ENCODE measurements around the gene PAGR1. TPM values are rescaled to one million over a fixed set of nuclear protein-coding genes. Genes with fewer than 3 reads are reported as not detected.
"Not testable (repeated sequence)": the region's sequence is repeated elsewhere in the genome, so short reads cannot be mapped to it uniquely, and the experiment has no call there.

Gene PAGR1
- total RNA-seq, 1 donor from 2014 or later = 62.3 TPM

GRCh38 chr16:29789775-29790182 lies 26.2 kb upstream of the PAGR1 start:
- H3K4me3 ChIP-seq (ENCODE audit: low read depth, low read length) = peak overlapping the region; percentile 97
- DNase-seq (ENCODE audit: low read depth) = no peak
- TF ChIP-seq CTCF (conservative IDR thresholded peaks at IDR 0.05; ENCODE audit: low read depth, low read length) = no peak

GRCh38 chr16:29790183-29790948 lies 25.6 kb upstream of the PAGR1 start, which contains the start of gene KIF22:
Gene KIF22 (plus strand): TSS chr16:29790751. CDS start chr16:29790760, 9 bp downstream.
- DNase-seq (ENCODE audit: low read depth) = peak; percentile 70
- peak within 1 kb of the TSS; percentile 97 for H3K4me3 ChIP-seq (ENCODE audit: low read depth, low read length)
- TF ChIP-seq CTCF (conservative IDR thresholded peaks at IDR 0.05; ENCODE audit: low read depth, low read length) = peak; percentile 57

- DNase-seq (ENCODE audit: low read depth) = no peak
- peak overlapping the region; percentile 97 for H3K4me3 ChIP-seq (ENCODE audit: low read depth, low read length)
- no peak for TF ChIP-seq CTCF (conservative IDR thresholded peaks at IDR 0.05; ENCODE audit: low read depth, low read length)
These were observed 24.8 kb upstream of the PAGR1 start for GRCh38 chr16:29790949-29791844.

GRCh38 chr16:29791845-29792807 lies 23.8 kb upstream of the PAGR1 start:
- DNase-seq (ENCODE audit: low read depth) = no peak
- peak overlapping the region; percentile 97 for H3K4me3 ChIP-seq (ENCODE audit: low read depth, low read length)
- TF ChIP-seq CTCF (conservative IDR thresholded peaks at IDR 0.05; ENCODE audit: low read depth, low read length) = no peak

- not testable (repeated sequence) for DNase-seq (ENCODE audit: low read depth); H3K4me3 ChIP-seq (ENCODE audit: low read depth, low read length)
These were observed 22.8 kb upstream of the PAGR1 start for GRCh38 chr16:29793153-29793552.

- TF ChIP-seq CTCF (conservative IDR thresholded peaks at IDR 0.05; ENCODE audit: low read depth, low read length) = no peak
- H3K4me3 ChIP-seq (ENCODE audit: low read depth, low read length) = no peak overlapping the region
- no peak for DNase-seq (ENCODE audit: low read depth)
These were observed 21.7 kb upstream of the PAGR1 start for GRCh38 chr16:29794231-29794710.

Measured in epithelial cell of proximal tubule (primary cell).